Spleen (tissue), 7 donors: ENCODE results near the gene GLG1.
"Not testable (repeated sequence)": the region's sequence is repeated elsewhere in the genome, so short reads cannot be mapped to it uniquely, and the experiment has no call there.

ENCODE experiments used
- CTCF ChIP-seq, 11 experiments: fragments of 200-600 bp in 7 of 11; fragments of 450-650 bp in 4 of 11; sonication (generic) in 4 of 11; IDR thresholded peaks in 8 of 11; conservative IDR thresholded peaks in 3 of 11; 1 replicate in 7 of 11; 2 replicates in 4 of 11; pipeline versions ENCODE4 v1.4.0 to v1.8.0; 2016 to 2021; ENCODE audit warnings: antibody characterized with exemption in 11 of 11, inconsistent platforms in 4 of 11, mild to moderate bottlenecking in 1 of 11
- POLR2A ChIP-seq, 3 donors: fragments of 450-650 bp; IDR thresholded peaks; one replicate each; pipeline ENCODE4 v1.5.1; 2017; ENCODE audit warnings: antibody characterized with exemption in 3 of 3, mild to moderate bottlenecking in 1 of 3
- donor health status: DM: no; HTN: no; CAD: no; lungs with moderate emphysema.
- donor health status: DM: no; HTN: no; CAD: no.
- donor health status: DM: no; HTN: no; CAD: no.

GRCh38 chr16:74409185-74409981 is 197.5 kb downstream of the GLG1 start:
- TF ChIP-seq CTCF (IDR thresholded peaks at IDR 0.05 in 8 of 11, conservative IDR thresholded peaks at IDR 0.05 in 3 of 11); POLR2A (IDR thresholded peaks at IDR 0.05): not testable (repeated sequence)
